HepG2 (cell line): ENCODE data around the gene DNAJC12. TPM values are rescaled to one million over a fixed set of nuclear protein-coding genes. Genes with fewer than 3 reads are reported as not detected.
A peak's percentile ranks its signal among the peaks of the same experiment; 100 is the strongest.

Source experiments
- ATF2 ChIP-seq: sonication (generic); formaldehyde crosslinking; IDR thresholded peaks from 2 replicates; pipeline ENCODE4 v1.4.0; 2020; ENCODE audit warnings: missing genetic modification reagents
- CEBPB ChIP-seq: IDR thresholded peaks from 2 replicates; pipeline ENCODE4 v1.6.1; 2011; ENCODE audit warnings: low read depth, low read length, improper control_type of control experiment, borderline replicate concordance
- EED ChIP-seq: sonication (generic); formaldehyde crosslinking; IDR thresholded peaks from 2 replicates; pipeline ENCODE4 v1.5.0; 2020; ENCODE audit warnings: mild to moderate bottlenecking, missing genetic modification reagents
- HIVEP1 ChIP-seq: sonication (generic); formaldehyde crosslinking; IDR thresholded peaks from 2 replicates; pipeline ENCODE4 v1.4.0; 2020; ENCODE audit warnings: mild to moderate bottlenecking, missing genetic modification reagents
- HOMEZ ChIP-seq: IDR thresholded peaks from 2 replicates; pipeline ENCODE4 v1.6.1; 2016; ENCODE audit warnings: low read depth
- IKZF5 ChIP-seq: IDR thresholded peaks from 2 replicates; pipeline ENCODE4 v1.6.1; 2018; ENCODE audit warnings: missing genetic modification reagents, mild to moderate bottlenecking, missing compliant biosample characterization
- KDM5B ChIP-seq: sonication (generic); formaldehyde crosslinking; IDR thresholded peaks from 2 replicates; pipeline ENCODE4 v1.4.0; 2020; ENCODE audit warnings: missing genetic modification reagents, mild to moderate bottlenecking, borderline replicate concordance
- KLF9 ChIP-seq: IDR thresholded peaks from 2 replicates; pipeline ENCODE4 v1.6.1; 2016; ENCODE audit warnings: low read depth
- MAFK ChIP-seq, 2 experiments: IDR thresholded peaks in 1 of 2; conservative IDR thresholded peaks in 1 of 2; 2 replicates each; pipeline ENCODE4 v1.6.1; 2011; ENCODE audit warnings: improper control_type of control experiment in 2 of 2, low read length in 2 of 2
- PITX1 ChIP-seq: sonication (generic); formaldehyde crosslinking; IDR thresholded peaks from 2 replicates; pipeline ENCODE4 v1.5.1; 2020; ENCODE audit warnings: mild to moderate bottlenecking, missing genetic modification reagents
- RFX5 ChIP-seq: IDR thresholded peaks from 2 replicates; pipeline ENCODE4 v1.6.1; 2011; ENCODE audit warnings: low read depth, low read length, improper control_type of control experiment
- SRSF1 ChIP-seq: fragments of 200-400 bp; formaldehyde crosslinking; optimal IDR thresholded peaks from 2 replicates; pipeline ENCODE3; 2017; ENCODE audit warnings: mild to moderate bottlenecking, low read depth, low read length, moderate library complexity
- TFAP4 ChIP-seq: sonication (generic); IDR thresholded peaks from 2 replicates; pipeline ENCODE4 v1.6.1; 2016; ENCODE audit warnings: low read depth, borderline replicate concordance
- ZBTB20 ChIP-seq: sonication (generic); formaldehyde crosslinking; IDR thresholded peaks from 2 replicates; pipeline ENCODE4 v1.8.1; 2023; ENCODE audit warnings: missing genetic modification reagents, low read depth, mild to moderate bottlenecking, borderline replicate concordance
- ZNF33A ChIP-seq: sonication (generic); formaldehyde crosslinking; IDR thresholded peaks from 2 replicates; pipeline ENCODE4 v1.5.1; 2020; ENCODE audit warnings: missing genetic modification reagents, mild to moderate bottlenecking, moderate library complexity, borderline replicate concordance
- ZNF501 ChIP-seq: sonication (generic); formaldehyde crosslinking; IDR thresholded peaks from 2 replicates; pipeline ENCODE4 v1.5.1; 2020; ENCODE audit warnings: mild to moderate bottlenecking, moderate library complexity, missing genetic modification reagents
- ZNF609 ChIP-seq: sonication (generic); formaldehyde crosslinking; IDR thresholded peaks from 2 replicates; pipeline ENCODE4 v1.4.0; 2020; ENCODE audit warnings: mild to moderate bottlenecking, missing genetic modification reagents, borderline replicate concordance
- ZNF747 ChIP-seq: sonication (generic); formaldehyde crosslinking; IDR thresholded peaks from 2 replicates; pipeline ENCODE4 v1.8.1; 2023; ENCODE audit warnings: missing genetic modification reagents, mild to moderate bottlenecking, borderline replicate concordance
- ZNF883 ChIP-seq: sonication (generic); formaldehyde crosslinking; IDR thresholded peaks from 2 replicates; pipeline ENCODE4 v1.5.1; 2020; ENCODE audit warnings: mild to moderate bottlenecking, missing genetic modification reagents; ENCODE audit errors: not compliant biosample characterization
- polyA plus RNA-seq, 8 experiments: library from polyadenylated mRNA; depleted of rRNA in 3 of 8; stranded (reverse) in 7 of 8; unstranded in 1 of 8; fragments of >200 nt; fragmentation: Illumina TruSeq in 4 of 8; extraction: Trizol in 4 of 8; gene quantifications; 2 replicates each; pipeline versions ENCODE4 v1.2.1 to v1.2.3, GENCODE V29; 2011 to 2016; ENCODE audit warnings: low read depth in 4 of 8, missing spikeins in 1 of 8, mixed read lengths in 1 of 8; ENCODE audit not compliant: insufficient read depth in 1 of 8
- total RNA-seq, 5 experiments: library from RNA; depleted of rRNA; stranded (reverse); fragments of >200 nt; fragmentation: Illumina TruSeq; extraction: Trizol; gene quantifications; 2 replicates each; pipeline ENCODE4 v1.2.3, GENCODE V29; 2016; ENCODE audit warnings: low read depth in 1 of 5

Gene DNAJC12
- total and polyA plus RNA-seq, 2 of the 13 experiments (the other 11 are each of a cell fraction or from before 2014, with no cell fraction given), result 11.6 to 43.9 TPM

- TF ChIP-seq KDM5B (CRISPR knock-in tag) (no peak; the same call in 1 of the 2 replicates), RFX5 (no peak), ATF2 (CRISPR knock-in tag) (no peak), HIVEP1 (CRISPR knock-in tag) (no peak), HOMEZ (CRISPR knock-in tag) (no peak), ZNF501 (CRISPR knock-in tag) (peak; percentile 31; the same call in 1 of the 2 replicates), CEBPB (peak; percentile 63; the same call in 1 of the 2 replicates), ZNF609 (no peak), ZNF33A (CRISPR knock-in tag) (no peak), IKZF5 (CRISPR knock-in tag) (no peak), ZNF747 (CRISPR knock-in tag) (no peak), PITX1 (CRISPR knock-in tag) (peak; percentile 36; the same call in 1 of the 2 replicates), TFAP4 (no peak), KLF9 (CRISPR knock-in tag) (no peak), ZNF883 (CRISPR knock-in tag) (no peak), SRSF1 (no peak), EED (no peak), ZBTB20 (CRISPR knock-in tag) (no peak; the same call in 1 of the 2 replicates), MAFK (conservative IDR thresholded peaks at IDR 0.05 in 1 of 2, IDR thresholded peaks at IDR 0.05 in 1 of 2; ENCODE audit: low read length in 2 of 2) (0 out of 4 replicates have a peak, but pooled peaks of 1 of the 2 experiments have one; percentile 5)
These were observed 35.0 kb downstream of the DNAJC12 start (continued) for GRCh38 chr10:67802767-67803538.
